ENCODE results near the gene KIR2DL4.
"Not testable (repeated sequence)": the region's sequence is repeated elsewhere in the genome, so short reads cannot be mapped to it uniquely, and the experiment has no call there.

KIR2DL4 gene

GRCh38 chr19:54804101-54804500 is 691 bp downstream of the KIR2DL4 start:
- FAIRE-seq (no peak), DNase-seq (ENCODE audit: low spot score) (no peak)

GRCh38 chr19:54804571-54804970 is 1.2 kb downstream of the KIR2DL4 start:
- no peak for DNase-seq (ENCODE audit: low spot score)
- no peak for FAIRE-seq

- DNase-seq (ENCODE audit: low spot score), result no peak
- FAIRE-seq, result no peak
Observed at GRCh38 chr19:54805665-54806515, 2.5 kb downstream of the KIR2DL4 start.

- FAIRE-seq (no peak), DNase-seq (ENCODE audit: low spot score) (no peak)
Observed at GRCh38 chr19:54806516-54806838, 3.1 kb downstream of the KIR2DL4 start.

GRCh38 chr19:54814571-54814970 is 11.2 kb downstream of the KIR2DL4 start:
- not testable (repeated sequence) for FAIRE-seq; DNase-seq (ENCODE audit: low spot score)

GRCh38 chr19:54816251-54816650 is 12.8 kb downstream of the KIR2DL4 start, which contains the start of gene KIR3DL1:
KIR3DL1 (plus strand) TSS chr19:54816468.
- not testable (repeated sequence) for FAIRE-seq; DNase-seq (ENCODE audit: low spot score)

- no peak for DNase-seq (ENCODE audit: low spot score)
- FAIRE-seq, result no peak
Observed at GRCh38 chr19:54817670-54818536, 14.5 kb downstream of the KIR2DL4 start.

- not testable (repeated sequence) for FAIRE-seq
Observed at GRCh38 chr19:54824416-54824815, 21.0 kb downstream of the KIR2DL4 start.

GRCh38 chr19:54825326-54825725 is 21.9 kb downstream of the KIR2DL4 start:
- FAIRE-seq; DNase-seq (ENCODE audit: low spot score): not testable (repeated sequence)

More at GRCh38 chr19:54824416-54824815, 21.0 kb downstream of the KIR2DL4 start:
- DNase-seq (ENCODE audit: low spot score), result not testable (repeated sequence)

- not testable (repeated sequence) for FAIRE-seq; DNase-seq (ENCODE audit: low spot score)
Observed at GRCh38 chr19:54828064-54828463, 24.7 kb downstream of the KIR2DL4 start.

- DNase-seq (ENCODE audit: low spot score); FAIRE-seq: not testable (repeated sequence)
Observed at GRCh38 chr19:54832496-54832895, 29.1 kb downstream of the KIR2DL4 start, which contains the start of gene KIR2DS4. KIR2DS4 (plus strand) TSS chr19:54832676.

- DNase-seq (ENCODE audit: low spot score); FAIRE-seq: not testable (repeated sequence)
Observed at GRCh38 chr19:54835126-54835525, 31.7 kb downstream of the KIR2DL4 start.

- not testable (repeated sequence) for DNase-seq (ENCODE audit: low spot score); FAIRE-seq
Observed at GRCh38 chr19:54837522-54837921, 34.1 kb downstream of the KIR2DL4 start.

- not testable (repeated sequence) for DNase-seq (ENCODE audit: low spot score); FAIRE-seq
Observed at GRCh38 chr19:54843171-54843570, 39.8 kb downstream of the KIR2DL4 start.

GRCh38 chr19:54850061-54850640 is 46.7 kb downstream of the KIR2DL4 start, which contains the start of gene KIR3DL2:
KIR3DL2 (plus strand) TSS chr19:54850443; CDS start chr19:54850476, 33 bp downstream.
- DNase-seq (ENCODE audit: low spot score); FAIRE-seq: not testable (repeated sequence)

GRCh38 chr19:54850930-54851329 is 47.5 kb downstream of the KIR2DL4 start:
- FAIRE-seq, result no peak
- no peak for DNase-seq (ENCODE audit: low spot score)

- DNase-seq (ENCODE audit: low spot score) (no peak), FAIRE-seq (no peak)
Observed at GRCh38 chr19:54851353-54851752, 47.9 kb downstream of the KIR2DL4 start.

GRCh38 chr19:54855241-54855640 is 51.8 kb downstream of the KIR2DL4 start:
- FAIRE-seq; DNase-seq (ENCODE audit: low spot score): not testable (repeated sequence)

GRCh38 chr19:54858476-54858875 is 55.1 kb downstream of the KIR2DL4 start:
- FAIRE-seq; DNase-seq (ENCODE audit: low spot score): not testable (repeated sequence)

- not testable (repeated sequence) for FAIRE-seq; DNase-seq (ENCODE audit: low spot score)
Observed at GRCh38 chr19:54859421-54859820, 56.0 kb downstream of the KIR2DL4 start.

GRCh38 chr19:54863459-54863858 is 60.0 kb downstream of the KIR2DL4 start:
- DNase-seq (ENCODE audit: low spot score); FAIRE-seq: not testable (repeated sequence)

All from RCC 7860 (cell line).